Hypothalamus (tissue), 51 donors: ENCODE results near the gene OR4M2.
"Not testable (repeated sequence)": the region's sequence is repeated elsewhere in the genome, so short reads cannot be mapped to it uniquely, and the experiment has no call there.

Experiments
- DNase-seq, 51 donors: peaks; one replicate each; lab custom pipeline; 2025; lab: John Stamatoyannopoulos, UW

OR4M2 gene

GRCh38 chr15:22080227-22080626, at the start of gene OR4M2:
Gene OR4M2 (plus strand): TSS chr15:22080527. CDS start chr15:22080625, 98 bp downstream.
- not testable (repeated sequence) for DNase-seq

- not testable (repeated sequence) for DNase-seq
Observed at GRCh38 chr15:22069267-22069666, 11.1 kb upstream of the OR4M2 start.

- not testable (repeated sequence) for DNase-seq
Observed at GRCh38 chr15:22081386-22081785, 1.1 kb downstream of the OR4M2 start.

- not testable (repeated sequence) for DNase-seq
Observed at GRCh38 chr15:22098616-22099253, 18.4 kb downstream of the OR4M2 start.

- not testable (repeated sequence) for DNase-seq
Observed at GRCh38 chr15:22099289-22099891, 19.1 kb downstream of the OR4M2 start.

GRCh38 chr15:22122033-22122432, 41.7 kb downstream of the OR4M2 start:
- not testable (repeated sequence) for DNase-seq
